LNCAP (cell line): ENCODE measurements around the gene E2F2.

Experiments used
- TF ChIP-seq, protein P1 (sequence below): fragments of 450-650 bp; IDR thresholded peaks from 2 replicates; pipeline ENCODE4 v1.5.1; 2017; ENCODE audit warnings: mild to moderate bottlenecking

E2F2 gene

DNA sequence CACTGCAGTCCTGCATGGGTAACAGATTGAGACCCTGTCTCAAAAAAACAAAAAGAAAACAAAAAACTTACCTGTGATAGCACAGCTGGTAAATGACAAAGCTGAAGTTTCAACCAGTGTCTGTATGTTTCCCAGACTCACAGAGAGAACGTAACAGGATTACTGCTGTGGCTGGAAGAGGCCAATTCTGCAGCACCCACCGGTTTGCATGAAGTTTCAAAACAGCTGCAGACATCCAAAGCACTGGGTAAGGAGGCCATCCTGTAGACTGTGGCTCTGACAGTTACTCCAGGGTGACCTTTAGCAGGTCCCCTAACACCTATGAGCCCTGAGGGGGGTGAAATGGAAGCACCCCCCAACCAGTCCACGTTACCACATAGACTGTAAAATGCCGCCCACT lies 20.8 kb upstream of the E2F2 start:
- TF ChIP-seq, protein P1, sequence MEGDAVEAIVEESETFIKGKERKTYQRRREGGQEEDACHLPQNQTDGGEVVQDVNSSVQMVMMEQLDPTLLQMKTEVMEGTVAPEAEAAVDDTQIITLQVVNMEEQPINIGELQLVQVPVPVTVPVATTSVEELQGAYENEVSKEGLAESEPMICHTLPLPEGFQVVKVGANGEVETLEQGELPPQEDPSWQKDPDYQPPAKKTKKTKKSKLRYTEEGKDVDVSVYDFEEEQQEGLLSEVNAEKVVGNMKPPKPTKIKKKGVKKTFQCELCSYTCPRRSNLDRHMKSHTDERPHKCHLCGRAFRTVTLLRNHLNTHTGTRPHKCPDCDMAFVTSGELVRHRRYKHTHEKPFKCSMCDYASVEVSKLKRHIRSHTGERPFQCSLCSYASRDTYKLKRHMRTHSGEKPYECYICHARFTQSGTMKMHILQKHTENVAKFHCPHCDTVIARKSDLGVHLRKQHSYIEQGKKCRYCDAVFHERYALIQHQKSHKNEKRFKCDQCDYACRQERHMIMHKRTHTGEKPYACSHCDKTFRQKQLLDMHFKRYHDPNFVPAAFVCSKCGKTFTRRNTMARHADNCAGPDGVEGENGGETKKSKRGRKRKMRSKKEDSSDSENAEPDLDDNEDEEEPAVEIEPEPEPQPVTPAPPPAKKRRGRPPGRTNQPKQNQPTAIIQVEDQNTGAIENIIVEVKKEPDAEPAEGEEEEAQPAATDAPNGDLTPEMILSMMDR, result no peak

DNA sequence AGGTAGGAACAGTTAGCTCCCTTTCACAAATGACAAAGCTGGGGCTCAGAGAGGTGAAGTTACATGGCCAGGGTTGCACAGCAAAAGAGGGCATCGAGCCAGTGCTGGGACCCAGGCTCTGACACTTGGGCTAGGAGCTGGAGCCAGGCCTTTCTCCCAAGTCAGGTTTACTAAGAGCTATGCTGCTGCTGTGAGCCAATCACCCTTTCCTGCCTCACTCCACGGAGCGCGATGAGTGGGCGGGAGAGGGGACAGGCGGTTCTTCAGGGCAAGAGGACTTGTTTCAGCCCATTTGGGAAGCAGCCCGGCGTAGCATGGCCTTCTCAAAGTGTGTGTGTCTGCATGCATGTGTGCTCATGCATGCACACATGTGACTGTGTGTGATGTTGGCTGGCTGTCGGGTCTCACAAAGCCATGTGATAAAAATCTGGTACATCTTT lies 17.7 kb upstream of the E2F2 start:
- TF ChIP-seq, protein P1, result no peak

DNA sequence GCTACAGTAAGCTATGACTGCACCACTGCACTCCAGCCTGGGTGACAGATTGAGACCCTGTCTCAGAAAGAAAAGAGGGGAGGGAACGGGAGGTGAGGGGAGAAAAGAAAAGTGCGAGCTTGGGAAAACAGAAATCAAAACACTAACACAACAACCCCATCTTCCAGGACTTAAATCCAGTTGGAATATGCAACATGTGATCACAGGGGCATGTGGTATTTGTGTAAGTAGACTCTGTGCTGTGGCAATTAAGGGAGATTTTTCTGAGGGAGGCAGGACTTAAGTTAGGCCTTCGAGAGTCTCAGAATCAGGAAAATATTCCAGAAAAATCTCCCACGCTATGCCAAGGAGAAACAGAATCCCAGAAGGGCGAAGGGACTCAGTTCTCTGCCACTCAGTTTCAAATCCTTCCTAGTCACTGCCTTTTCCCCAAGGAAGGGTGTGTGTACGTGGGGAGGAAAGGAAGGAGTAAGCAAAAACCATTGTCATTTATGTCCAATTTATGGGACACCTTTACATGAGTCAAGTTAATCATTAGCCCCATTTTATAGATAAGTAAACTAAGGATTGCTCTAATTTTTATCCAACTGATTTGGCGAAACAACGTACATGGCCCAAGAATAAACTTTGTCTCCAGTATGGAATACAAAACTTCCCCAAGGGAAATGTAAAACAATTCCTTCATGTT lies 16.0 kb upstream of the E2F2 start:
- TF ChIP-seq, protein P1, result no peak

DNA sequence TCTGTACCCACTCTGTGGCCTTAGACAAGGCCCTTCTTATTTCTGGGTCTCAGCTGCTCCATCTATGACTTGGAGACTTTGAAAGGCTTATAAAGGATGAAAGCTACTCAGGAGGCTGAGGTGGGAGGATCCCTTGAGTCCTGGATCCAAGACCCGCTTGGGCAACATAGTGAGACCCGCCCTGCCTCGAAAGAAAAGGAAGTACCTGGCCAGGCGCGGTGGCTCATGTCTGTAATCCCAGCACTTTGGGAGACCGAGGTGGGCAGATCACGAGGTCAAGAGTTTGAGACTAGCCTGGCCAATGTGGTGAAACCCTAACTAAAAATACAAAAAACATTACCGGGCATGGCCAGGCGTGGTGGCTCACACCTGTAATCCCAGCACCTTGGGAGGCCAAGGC lies 14.8 kb upstream of the E2F2 start:
- TF ChIP-seq, protein P1, result no peak

DNA sequence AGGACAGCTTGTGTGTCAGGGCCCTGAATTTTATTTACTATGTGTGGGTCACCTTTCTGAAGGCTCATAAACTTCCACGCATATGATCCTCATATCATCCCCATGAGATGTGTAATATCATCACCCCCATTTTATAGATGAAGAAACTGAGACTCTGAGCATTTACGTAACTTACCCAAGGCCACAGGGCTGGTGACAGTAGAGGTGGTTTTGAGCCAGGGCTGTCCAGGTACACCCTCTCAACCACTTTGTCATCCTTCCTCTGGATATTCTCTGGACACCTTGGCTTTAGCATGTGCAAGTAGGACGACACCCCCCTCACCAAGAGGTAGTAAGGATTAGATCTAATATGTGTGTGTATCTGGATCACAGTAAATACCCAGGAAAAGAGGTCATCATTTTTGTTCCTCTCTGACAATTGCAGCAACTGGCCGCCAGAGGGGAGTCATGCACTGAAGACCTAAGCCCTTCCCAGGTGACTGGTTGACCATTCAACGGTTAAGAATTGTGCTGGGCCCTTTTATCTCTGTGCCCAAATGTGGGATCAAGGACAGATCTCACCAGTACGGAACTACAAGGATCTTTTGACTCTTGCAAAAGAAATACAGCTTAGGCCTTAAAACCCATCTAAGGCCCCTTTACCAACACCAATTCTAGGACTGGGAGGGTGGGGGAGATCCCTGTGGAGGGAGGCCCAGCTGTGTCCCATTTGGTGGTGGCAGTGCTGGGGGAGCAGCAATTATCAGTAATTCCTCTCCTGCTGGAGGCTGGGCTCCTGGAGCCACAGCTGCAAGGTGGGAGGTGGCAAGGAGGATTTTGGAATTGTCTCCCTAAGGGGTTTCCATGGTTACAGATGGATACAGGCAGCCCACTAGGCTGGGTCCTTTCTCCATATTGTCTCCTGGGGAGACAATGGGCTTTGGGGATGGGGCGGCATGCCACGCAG lies 13.7 kb upstream of the E2F2 start:
- TF ChIP-seq, protein P1, result peak; percentile 64

DNA sequence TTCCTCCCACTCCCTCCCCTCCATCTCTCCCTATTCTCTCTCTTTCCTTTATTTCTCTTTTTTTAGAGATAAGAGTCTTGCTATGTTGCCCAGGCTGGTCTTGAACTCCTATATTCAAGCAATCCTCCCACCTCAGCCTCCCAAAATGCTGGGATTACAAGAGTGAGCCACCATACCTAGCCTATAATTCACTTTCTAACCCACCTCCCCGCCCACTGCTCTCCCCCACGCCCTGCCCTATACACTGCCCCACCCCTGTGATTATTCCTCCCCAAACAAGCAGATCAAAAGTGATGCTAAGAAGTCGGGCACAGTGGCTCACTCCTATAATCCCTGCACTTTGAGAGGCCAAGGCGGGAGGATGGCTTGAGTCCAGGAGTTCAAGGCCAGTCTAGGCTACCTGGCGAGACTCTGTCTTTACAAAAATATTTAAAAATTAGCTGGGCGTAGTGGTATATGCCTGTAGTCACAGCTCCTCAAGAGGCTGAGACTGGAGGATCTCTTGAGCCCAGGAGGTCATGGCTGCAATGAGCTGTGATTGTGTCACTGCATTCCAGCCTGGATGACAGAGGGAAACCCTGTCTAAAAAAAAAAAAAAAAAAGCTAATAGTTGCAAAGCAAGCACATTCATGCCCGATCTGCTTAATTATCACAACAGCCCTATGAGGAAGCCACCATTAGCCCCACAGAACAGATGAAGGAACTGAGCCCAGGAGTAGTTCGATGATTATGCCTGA lies 12.8 kb upstream of the E2F2 start:
- TF ChIP-seq, protein P1, result no peak

DNA sequence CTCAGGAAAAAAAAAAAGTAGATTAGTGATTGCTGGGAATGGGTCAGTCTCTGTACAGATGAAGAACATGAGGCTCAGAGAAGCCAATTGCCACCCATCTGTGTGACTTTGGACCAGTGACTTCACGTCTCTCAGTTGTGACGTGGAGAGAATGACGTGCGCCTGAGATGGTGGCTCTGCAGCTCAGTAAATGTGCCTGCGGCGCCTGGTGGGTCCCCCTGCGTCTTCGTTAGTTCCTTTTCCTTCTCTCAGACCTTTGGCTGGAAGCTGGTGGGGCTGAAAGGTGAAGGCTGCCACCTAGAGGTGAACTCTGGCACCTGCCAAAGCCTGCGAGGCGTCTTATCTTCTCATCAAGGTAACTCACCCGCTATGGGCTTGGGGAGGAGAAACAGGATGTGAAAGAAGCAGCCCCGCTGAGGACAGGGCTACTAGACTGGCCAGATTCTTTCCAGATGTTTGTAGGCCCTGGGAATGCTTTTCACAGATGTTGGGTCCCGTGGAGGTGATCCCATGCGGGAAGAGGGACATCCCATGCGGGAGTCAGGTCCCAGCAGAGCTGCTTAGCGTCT lies 8.7 kb upstream of the E2F2 start:
- TF ChIP-seq, protein P1, result peak; percentile 75
